ENCODE data around the gene TMEM132A. TPM values are rescaled to one million over a fixed set of nuclear protein-coding genes. Genes with fewer than 3 reads are reported as not detected.

The TMEM132A gene
- total RNA-seq, 1 donor from 2014 or later: 34.0 TPM

GRCh38 chr11:60915248-60915914 is 8.9 kb upstream of the TMEM132A start:
- peaks cover 38% of the 10 kb centered on the region for H3K79me2 ChIP-seq (ENCODE audit: low read depth)

GRCh38 chr11:60916669-60917206 is 7.5 kb upstream of the TMEM132A start:
- H3F3A ChIP-seq (ENCODE audit: low read depth): peaks cover 31% of the 10 kb centered on the region
- H3K27ac ChIP-seq: no peak overlapping the region
- peaks cover 26% of the 10 kb centered on the region for H4K20me1 ChIP-seq (ENCODE audit: low read depth)
- Mint-ChIP-seq H3K36me3 (peaks cover 14% of the 10 kb centered on the region), H3K4me3 (peak overlapping the region; percentile 46), H3K27ac (no peak overlapping the region), H3K4me1 (peaks cover 46% of the 10 kb centered on the region), H3K27me3 (ENCODE audit: insufficient read depth, low read depth) (peaks cover 10% of the 10 kb centered on the region), H3K9me3 (no peaks in the 10 kb centered on the region)
- H3K27me3 ChIP-seq: peaks cover 3% of the 10 kb centered on the region
- H3K4me1 ChIP-seq: peaks cover 19% of the 10 kb centered on the region
- H2AFZ ChIP-seq (replicated peaks): no peak overlapping the region
- H3K4me3 ChIP-seq: no peak overlapping the region
- H3K79me2 ChIP-seq (ENCODE audit: low read depth): peaks cover 38% of the 10 kb centered on the region
- no peak for DNase-seq (ENCODE audit: low spot score)
- H3K36me3 ChIP-seq: no peaks in the 10 kb centered on the region
- H3K4me2 ChIP-seq: no peak overlapping the region
- no peak for TF ChIP-seq EZH2phosphoT487 (IDR thresholded peaks at IDR 0.05)
- TF ChIP-seq CTCF (IDR thresholded peaks at IDR 0.05): no peak
- no peak for TF ChIP-seq EZH2 (IDR thresholded peaks at IDR 0.05)
- no peak overlapping the region for H3K9ac ChIP-seq
- no peaks in the 10 kb centered on the region for H3K9me3 ChIP-seq (ENCODE audit: low read depth)

More at GRCh38 chr11:60915248-60915914, 8.9 kb upstream of the TMEM132A start:
- Histone ChIP-seq H3K4me3 (peak overlapping the region; percentile 59), H3K9ac (no peak overlapping the region), H3K36me3 (no peaks in the 10 kb centered on the region), H3K9me3 (ENCODE audit: low read depth) (no peaks in the 10 kb centered on the region), H3K27me3 (peaks cover 15% of the 10 kb centered on the region), H3K4me1 (peaks cover 19% of the 10 kb centered on the region), H3F3A (ENCODE audit: low read depth) (peaks cover 31% of the 10 kb centered on the region), H2AFZ (replicated peaks) (peak overlapping the region; percentile 23), H3K4me2 (peak overlapping the region; percentile 90), H4K20me1 (ENCODE audit: low read depth) (peaks cover 26% of the 10 kb centered on the region), H3K27ac (peak overlapping the region; percentile 49)
- Mint-ChIP-seq H3K4me1 (peaks cover 57% of the 10 kb centered on the region), H3K27me3 (ENCODE audit: insufficient read depth, low read depth) (peaks cover 10% of the 10 kb centered on the region), H3K4me3 (peak overlapping the region; percentile 98), H3K36me3 (peaks cover 10% of the 10 kb centered on the region), H3K9me3 (no peaks in the 10 kb centered on the region), H3K27ac (peak overlapping the region; percentile 96)
- TF ChIP-seq EZH2 (IDR thresholded peaks at IDR 0.05) (no peak), CTCF (IDR thresholded peaks at IDR 0.05) (peak; percentile 45)
- DNase-seq (ENCODE audit: low spot score): peak; percentile 94

GRCh38 chr11:60917267-60917666 is 7.0 kb upstream of the TMEM132A start:
- Histone ChIP-seq H3K4me3 (no peak overlapping the region), H3K9ac (no peak overlapping the region), H3F3A (ENCODE audit: low read depth) (peaks cover 31% of the 10 kb centered on the region), H2AFZ (replicated peaks) (no peak overlapping the region), H4K20me1 (ENCODE audit: low read depth) (peaks cover 26% of the 10 kb centered on the region), H3K27me3 (no peaks in the 10 kb centered on the region), H3K79me2 (ENCODE audit: low read depth) (peaks cover 38% of the 10 kb centered on the region), H3K27ac (no peak overlapping the region), H3K4me1 (peaks cover 17% of the 10 kb centered on the region), H3K9me3 (ENCODE audit: low read depth) (no peaks in the 10 kb centered on the region), H3K4me2 (no peak overlapping the region), H3K36me3 (no peaks in the 10 kb centered on the region)
- Mint-ChIP-seq H3K27me3 (ENCODE audit: insufficient read depth, low read depth) (peaks cover 10% of the 10 kb centered on the region), H3K27ac (no peak overlapping the region), H3K36me3 (peaks cover 17% of the 10 kb centered on the region), H3K4me1 (peaks cover 43% of the 10 kb centered on the region), H3K4me3 (peak overlapping the region; percentile 46), H3K9me3 (no peaks in the 10 kb centered on the region)
- TF ChIP-seq EZH2 (IDR thresholded peaks at IDR 0.05): no peak
- no peak for DNase-seq (ENCODE audit: low spot score)
